DMS 273 treated with DMSO at 0.1 percent for 48 hours (cell line): ENCODE data around the gene SMAD6.

Source experiments
- DNase-seq: peaks from one replicate; lab custom pipeline; 2025; lab: John Stamatoyannopoulos, UW

Gene SMAD6

DNA sequence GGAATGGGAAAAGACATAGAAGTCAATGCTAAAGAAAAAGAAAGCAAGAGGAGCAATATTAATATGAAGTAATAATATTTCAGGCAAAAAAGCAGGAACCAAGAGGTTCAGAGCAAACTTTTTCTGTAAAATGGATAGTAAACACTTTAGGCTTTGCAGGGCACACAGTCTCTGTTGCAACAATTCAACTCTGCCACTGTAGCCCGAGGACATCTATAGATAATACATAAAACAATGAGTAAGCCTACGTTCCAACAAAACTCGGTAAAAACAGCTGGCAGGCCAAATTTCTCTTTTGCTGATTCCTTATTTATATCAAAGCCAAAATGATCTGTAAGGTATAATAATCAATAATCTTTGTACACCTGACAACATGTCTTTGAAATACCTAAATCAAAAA is 56.8 kb downstream of the SMAD6 start:
- DNase-seq, result no peak

- no peak for DNase-seq
Observed at GRCh38 chr15:66760097-66760967, 58.3 kb downstream of the SMAD6 start.

GRCh38 chr15:66760968-66761725 is 59.1 kb downstream of the SMAD6 start:
- no peak for DNase-seq

DNA sequence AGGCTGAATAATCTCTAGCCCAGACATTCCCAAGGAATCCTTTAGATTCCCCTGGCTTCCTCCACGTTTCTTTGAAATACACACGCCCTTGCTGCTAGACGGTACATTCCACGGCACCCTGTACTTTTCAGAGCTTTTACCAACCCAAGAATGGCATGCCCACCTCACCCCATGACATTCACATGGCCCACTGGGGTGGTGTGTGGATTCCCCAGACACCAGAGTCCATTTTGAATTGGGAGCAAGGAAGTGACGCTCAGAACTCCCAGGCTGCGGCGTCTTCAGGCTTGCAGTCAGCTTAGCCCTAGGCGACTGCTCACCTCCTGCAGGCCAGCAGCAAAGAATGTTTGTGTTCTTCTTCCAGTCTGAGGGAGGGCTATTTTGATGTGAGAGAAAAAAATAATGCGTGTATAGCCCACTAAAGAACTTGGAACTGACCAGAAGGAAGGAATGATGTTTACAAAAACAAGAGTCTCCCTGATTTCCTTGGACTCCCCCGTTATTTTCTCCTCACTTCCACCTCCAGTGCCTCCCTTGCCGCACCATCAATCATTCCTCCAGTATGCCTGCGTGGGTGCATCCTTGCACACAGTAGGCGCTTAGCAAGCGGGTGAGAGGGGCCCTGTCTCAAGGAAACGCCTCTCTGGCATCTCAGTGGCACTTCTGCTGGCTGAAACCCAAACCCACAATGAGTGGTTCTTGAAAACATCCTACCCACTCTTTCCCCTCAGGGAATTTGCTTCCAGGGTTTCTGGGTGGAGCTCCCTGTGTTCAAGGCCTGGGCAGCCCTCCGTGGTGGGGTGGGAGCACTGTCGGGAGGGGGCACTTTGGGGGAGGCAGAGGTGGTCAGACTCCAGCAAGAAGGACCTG is 59.9 kb downstream of the SMAD6 start:
- no peak for DNase-seq

- DNase-seq, result no peak
Observed at GRCh38 chr15:66763186-66764071, 61.4 kb downstream of the SMAD6 start.

GRCh38 chr15:66764072-66764786 is 62.2 kb downstream of the SMAD6 start:
- no peak for DNase-seq

DNA sequence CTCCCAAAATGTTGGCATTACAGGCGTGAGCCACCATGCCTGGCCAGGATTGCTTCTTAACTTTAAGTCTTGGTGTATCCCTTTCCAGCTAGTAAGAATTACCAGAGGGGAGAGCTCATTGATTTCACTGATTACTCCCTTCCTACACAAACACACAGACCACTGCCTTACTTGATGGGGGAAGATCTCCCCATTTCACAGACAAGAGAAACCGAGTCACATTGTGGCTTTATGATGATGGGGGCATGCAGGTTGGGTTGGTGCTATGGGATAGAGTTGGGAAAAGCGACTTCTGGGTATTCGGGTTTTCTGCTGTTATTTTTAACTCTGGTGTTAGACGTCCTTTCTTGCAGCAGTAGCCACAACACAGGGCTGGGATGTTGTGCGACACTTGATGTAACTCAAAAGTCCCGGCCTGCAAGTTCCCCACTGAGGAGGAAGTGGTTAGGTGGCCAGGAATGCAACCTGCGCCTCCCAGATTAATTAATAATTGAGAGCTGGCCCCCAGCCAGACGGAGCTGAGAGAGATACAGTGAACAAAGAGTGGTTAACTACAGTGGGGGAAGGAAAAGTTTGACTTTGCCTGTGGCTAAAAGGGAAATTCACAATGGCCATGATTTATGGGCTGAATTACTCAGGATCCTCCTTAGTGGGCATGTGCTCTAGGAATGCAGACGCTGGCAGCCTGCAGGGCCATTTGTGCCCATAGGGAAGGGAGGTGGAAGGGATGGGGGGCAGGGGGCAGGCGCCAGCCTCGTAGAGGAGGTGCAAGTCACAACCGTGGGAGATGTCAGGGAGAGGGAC is 63.6 kb downstream of the SMAD6 start:
- no peak for DNase-seq

- DNase-seq, result no peak
Observed at GRCh38 chr15:66766282-66767230, 64.5 kb downstream of the SMAD6 start.

GRCh38 chr15:66767240-66767659 is 65.2 kb downstream of the SMAD6 start:
- no peak for DNase-seq

DNA sequence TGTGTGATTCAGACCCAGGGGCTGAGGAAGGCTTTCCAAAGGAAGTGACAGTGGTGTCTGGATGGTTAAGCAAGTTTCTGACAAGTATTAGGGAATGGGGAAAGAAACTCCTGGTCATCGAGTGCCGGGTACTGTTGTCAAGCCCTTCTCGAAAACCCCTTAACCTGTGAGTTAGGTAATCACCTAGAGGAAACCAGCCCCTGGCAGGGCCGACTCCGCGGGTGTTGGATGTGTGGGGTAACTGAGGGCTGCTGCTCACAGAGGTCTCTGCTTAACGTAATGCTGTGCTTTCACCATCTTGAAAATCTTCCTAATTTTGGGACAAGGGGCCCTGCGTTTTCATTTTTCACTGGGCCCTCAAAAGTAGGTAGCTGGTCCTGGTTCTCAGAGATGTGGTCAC is 67.0 kb downstream of the SMAD6 start:
- DNase-seq, result no peak

DNA sequence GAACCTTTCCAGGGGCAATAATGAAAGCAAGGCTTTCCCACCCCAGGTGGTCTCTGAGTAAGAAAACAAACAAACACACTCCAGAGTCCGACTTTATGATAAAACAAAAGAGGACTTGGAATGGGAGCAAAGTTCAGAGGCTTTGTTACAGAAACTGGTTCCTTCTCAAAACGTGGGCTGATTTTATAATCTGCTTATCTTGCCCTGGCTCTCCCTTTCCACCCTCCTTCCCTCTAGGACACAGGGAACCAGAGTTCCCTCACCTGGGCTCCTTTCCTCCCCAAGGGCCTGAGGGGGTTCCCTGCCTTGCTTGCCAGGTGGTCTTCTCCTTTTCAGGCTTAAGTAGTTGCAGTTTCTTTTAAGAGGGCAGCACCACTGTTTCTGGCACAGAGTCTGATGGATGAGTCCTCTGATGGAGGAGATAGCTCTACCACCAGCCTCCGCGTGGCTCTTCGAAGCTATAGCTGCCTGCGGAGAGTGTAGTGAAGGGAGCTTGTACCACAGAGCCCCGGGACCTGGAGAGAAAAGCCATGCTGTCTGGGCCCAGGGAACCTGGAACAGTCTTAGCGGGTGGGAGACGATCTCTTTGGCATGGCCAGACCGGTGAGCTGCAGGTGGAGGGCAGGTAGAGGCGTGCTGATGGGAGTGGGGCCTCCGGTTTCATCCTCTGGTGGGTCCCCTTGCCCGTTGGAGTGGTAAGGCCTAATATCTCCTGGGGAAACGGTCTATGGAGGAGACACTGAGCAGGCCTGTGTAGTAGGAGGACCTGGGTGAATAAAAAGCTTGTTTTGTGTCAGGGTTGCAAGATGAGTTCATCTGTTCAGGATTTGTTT is 68.7 kb downstream of the SMAD6 start:
- DNase-seq, result no peak

GRCh38 chr15:66771351-66771650 is 69.3 kb downstream of the SMAD6 start:
- DNase-seq, result no peak

DNA sequence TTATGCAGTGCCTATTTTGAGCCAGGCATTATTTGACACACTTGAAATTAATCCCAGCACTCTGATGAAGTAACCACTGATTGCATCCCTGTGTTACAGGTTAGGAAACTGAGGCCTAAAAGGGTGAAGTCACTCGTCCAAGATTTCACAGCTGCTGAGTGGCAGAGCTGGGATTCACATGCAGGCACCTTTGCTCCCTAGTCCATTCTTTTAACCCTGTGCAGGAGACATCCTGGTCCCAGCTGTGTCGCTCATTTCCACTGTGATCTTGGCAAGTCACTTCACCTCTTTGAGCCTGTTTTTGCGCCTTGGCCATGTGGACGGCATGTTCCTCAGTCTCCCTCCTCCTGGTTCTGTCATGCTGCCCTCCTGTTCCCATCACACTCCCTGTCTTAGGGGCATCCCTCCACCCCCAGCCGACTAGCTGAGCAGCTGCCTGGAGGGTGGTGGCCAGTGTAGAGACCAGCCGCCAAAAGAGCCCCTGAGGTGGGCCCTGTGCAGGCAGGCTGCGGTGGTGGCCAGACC is 70.6 kb downstream of the SMAD6 start:
- no peak for DNase-seq

DNA sequence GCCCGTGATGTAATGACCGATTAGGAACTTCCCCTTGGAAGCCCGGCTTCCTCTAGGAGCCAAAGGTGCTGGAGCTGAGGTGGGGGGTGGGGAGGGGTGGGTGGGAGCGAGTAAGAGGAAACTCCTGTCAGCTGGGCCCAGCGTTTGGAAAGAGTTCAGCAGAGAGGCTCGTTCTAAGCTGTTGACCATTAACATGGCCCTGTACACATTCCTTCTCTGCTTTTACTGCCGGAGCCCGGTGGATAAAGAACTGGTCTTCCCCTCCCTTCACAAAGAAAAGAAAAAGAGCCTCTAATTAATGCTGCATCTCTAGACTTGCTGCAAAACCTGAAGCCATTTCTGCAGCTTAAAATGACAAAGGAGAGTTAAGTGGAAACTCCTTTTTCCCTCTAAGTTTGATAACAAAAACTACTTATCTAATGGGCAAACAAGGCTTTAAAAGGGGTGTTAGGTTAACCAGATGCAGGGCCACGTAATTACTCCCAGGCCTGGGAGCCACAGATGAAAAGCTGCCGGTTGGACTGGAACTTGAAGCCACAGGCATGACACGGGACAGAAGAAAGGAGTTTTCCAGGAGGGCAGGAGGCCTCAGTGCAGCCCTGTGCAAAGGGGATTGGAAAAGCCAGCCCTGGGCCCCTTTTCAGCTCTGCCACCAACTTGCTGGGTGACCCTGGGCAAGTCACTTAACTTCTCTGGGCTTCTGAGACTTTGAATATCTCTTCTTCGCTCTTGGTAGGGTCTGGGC is 71.3 kb downstream of the SMAD6 start:
- no peak for DNase-seq

- DNase-seq, result no peak
Observed at GRCh38 chr15:66774001-66774814, 72.2 kb downstream of the SMAD6 start.
